CD4-positive, alpha-beta T cell treated with Interleukin-4 for 1 hour (primary cell): Measurements from ENCODE around the gene HERC3.

Experiments used
- DNase-seq, 2 donors: peaks; one replicate each; pipeline ENCODE4 v3.0.0-alpha.2; 2020 to 2022

Gene HERC3

DNA sequence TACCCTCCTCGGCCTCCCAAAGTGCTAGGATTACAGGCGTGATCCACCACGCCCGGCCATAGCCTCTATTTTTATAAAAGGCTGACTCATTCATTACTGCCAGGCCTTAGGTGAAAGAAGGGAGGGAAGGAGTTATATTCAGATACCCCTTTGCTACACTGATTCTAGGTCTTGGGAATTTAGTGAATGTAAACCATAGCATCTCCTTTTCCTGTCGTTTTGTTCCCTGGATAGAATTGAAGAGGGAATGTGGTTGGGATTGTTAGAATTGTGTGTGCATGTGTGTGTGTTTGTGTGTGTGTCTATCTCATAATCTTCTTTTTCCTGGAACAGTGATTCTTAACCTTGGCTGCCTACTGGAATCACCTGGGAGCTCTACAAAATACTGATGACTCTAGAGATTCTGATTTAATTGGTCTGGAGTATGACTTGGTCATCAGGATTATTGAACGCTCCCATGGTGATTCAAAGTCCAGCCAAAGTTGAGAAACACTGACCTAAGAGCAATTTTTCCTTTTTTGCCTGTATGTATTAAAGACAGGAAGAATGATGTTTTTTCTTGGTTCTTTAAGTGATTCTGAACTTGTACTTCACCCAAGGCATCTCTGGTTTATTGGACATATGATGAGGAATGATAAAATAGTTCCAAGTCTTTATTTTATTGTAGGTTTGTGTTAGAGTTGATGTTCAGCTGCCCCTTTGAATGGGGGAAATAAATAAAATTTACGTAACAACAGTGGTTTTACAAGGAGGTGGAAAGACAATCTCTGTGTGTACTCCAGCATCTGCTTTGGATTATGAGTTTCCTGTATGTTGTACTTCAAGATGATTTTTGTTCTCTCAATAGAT is 68.4 kb downstream of the HERC3 start:
- DNase-seq = no peak

DNA sequence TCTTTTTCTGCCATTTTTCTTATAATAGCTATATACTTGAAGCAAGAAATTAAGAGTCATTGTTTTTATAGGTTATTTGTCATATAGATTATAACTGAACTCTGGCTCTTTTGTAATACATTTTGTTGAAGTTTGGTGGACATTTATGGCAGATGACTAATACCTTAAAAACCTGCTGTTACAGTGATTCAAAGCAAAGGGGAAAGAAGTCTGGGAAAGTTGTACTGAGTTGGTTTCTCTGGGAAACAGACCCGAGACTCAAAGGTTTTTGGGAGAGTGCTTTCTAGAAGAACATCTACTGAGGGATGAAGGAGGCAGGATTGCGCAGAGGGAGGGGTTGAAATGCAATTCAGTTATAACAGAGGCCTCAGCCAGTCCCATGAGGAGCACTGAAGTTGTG is 69.5 kb downstream of the HERC3 start:
- no peak for DNase-seq

DNA sequence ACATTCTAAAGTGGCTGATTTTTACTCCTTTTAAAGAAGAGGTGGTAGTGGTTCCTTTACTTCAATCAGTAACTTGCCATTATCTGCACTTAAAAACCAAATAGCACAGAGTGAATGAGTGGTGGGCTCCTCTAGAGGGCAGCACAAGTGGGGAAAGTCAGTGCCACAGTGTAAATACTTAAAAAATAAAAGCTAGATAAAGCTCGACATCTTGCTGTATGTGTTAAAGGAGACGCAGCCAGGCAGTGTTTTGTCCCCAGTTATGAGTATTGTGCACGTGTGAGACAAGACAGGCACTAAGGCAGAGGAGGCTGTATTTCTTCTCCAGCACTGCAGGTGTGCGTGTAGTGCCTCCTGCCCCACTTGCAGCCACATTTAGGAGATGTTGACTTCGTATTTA is 80.7 kb downstream of the HERC3 start:
- peak in 1 of 2 donors; percentile 34 for DNase-seq

DNA sequence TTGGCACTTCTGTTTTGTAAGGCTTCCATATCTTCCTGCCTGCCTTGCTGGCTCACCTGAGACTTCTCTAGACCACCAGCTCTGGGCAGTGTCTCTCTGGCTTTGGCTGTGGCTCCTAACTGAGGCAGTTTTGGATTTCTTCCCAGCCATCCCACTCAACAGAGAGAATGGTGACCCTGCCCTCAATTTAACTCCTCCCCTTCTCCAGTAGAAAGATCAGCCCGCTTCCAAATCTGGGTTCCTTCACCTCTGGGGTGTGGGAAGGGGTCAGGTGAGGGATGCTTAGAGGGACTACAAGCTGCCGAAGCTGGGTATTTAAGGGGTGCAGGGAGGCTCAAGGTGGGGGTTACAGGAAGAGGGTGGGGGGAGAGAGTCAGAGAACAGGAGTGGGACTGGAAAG is 81.6 kb downstream of the HERC3 start:
- DNase-seq = no peak

DNA sequence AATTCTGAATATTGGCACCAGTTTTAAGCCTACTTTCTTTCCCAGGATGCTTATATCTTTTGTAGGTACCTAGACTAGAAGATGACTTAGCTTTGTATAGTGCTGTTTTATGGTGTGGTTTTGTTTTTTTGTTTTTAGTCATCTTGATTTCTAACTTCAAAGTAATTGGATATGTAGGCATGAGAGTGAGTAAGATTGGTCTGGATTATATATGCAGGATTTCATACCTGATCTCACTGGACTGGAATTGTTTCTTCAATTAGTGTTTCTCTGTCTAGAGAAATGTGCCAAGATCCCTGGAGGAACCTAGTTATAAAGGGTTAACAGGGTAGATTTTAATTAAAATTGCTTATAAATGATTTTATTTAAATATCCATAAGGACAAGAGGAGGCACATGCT is 82.3 kb downstream of the HERC3 start:
- no peak for DNase-seq

DNA sequence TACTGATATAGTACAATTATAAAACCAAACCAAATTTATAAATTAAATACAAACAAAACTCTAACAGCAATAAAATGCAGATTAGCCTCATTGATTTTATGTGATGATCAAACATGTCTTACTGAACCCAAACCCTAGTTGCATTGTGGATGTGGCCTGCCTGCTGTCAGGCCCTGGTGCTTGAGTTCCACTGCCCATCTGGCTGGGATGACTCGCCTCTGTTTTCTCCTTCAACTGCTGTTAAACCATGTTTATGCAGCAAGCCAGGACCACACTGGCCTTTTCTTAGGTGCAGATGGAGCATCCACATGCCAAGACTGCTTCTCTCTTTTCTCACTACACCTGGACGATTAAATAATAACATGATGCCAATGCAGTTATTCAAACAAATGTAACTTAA is 82.7 kb downstream of the HERC3 start:
- DNase-seq = no peak

DNA sequence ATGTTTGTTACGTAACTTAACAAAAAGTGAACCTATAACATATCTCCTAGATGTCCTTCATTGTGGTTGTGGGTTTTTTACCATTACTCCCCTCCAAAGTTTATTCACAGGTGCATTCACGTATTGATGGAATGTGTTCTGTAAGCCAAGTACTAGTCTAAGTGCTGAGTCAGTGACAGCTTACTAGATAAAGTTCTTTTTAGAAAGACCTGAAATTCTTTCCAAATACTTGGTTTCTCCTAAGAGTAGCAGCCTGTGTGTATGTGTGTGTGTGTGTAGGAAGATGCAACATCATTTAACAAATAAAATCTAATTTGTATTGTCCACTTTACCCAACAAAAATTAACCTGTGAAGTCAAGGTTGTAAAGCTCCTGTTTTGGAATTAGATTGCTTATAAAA is 83.3 kb downstream of the HERC3 start:
- no peak for DNase-seq

DNA sequence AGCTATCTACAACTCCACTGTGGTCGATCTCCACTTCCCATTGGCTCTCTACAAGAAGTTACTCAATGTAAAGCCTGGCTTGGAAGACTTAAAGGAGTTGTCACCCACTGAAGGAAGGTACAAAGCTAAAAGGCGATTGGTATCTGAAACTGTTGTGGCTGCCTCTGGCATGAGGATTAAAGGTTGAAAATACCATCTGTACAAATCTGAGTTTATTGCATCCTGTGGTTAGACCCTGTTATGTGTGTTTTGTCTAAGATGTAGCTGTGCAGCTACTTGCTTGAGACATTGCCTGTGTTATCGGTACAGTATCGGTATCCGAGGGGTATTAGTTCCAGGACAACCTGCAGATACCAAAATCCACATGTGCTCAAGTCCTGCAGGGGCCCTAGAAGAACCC is 88.9 kb downstream of the HERC3 start:
- DNase-seq = no peak

DNA sequence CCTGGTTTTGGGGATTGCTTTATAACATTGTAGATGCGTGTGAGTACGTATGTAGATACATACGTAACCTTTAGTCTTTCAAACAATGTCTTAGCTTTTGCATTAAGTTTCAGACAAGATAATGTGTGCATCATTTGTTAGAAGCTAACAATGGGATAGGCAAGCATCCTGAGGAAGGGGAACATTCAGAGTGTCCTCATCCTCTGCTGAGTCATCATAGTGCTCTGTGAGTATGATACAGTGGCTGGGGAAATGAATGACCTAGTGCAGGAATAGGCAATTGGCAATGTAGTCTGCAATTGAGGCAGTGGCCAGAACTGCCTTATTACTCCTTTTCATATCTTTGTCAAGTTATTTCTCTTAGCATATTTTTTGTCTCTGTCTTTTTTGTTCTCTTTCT is 98.1 kb downstream of the HERC3 start:
- no peak for DNase-seq

DNA sequence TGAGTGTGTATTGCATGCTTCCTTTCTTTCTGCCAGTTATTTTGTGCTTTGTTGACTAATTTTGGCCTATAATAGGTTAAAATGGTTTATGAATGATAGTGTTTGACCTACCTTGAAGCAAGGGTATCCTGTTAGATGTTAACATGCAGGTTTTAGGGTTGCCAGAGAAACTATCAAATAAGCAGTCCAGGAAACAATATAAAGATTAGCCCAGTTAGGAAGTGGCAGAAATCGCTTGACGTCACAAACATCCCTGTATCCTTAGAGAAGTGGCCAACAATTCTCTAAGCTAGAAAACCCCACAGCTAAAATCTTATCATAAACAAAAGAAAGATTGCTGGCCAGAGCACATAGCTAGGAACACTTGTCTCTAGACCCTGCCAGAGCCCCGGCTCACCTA is 101.5 kb downstream of the HERC3 start:
- DNase-seq = no peak

DNA sequence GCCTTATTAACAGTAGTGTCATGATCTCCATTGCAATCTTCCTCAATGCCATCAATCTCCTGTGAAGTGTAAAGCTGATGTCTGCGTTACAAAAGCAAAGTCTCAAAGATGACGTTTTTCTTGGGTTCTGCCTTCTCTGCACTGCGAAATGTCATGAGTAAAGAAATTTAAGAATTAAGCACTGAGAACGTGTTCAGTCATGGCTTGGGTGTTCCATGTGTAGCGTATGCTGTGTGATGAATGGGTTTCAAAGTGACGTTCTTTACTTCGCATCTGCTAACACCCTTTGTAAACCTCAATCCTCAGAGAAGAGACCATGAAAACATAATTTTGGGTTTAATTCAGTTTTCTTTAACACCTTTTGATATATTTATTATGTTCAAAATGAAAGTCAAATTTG is 104.3 kb downstream of the HERC3 start:
- no peak for DNase-seq

DNA sequence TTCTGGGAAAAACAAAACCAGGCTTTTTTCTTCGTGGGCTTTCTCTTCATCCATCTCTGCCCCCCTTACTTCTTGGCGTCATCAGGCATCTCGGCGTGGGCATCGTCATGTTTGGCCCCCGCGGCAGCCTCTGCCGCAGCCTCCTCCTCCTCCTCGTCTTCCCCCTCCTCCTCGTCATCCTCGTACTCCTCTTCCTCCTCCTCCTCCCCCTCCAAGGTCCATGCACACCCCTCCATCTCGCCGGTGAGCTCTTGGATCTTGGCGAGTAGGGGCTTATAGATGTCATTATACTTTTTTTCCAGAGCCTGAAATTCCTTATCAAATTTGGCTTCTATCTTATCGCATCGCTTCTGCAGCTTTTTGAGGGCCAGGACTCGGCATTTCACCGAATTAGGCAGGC is 104.9 kb downstream of the HERC3 start:
- DNase-seq = peak; percentile 30 to 41

DNA sequence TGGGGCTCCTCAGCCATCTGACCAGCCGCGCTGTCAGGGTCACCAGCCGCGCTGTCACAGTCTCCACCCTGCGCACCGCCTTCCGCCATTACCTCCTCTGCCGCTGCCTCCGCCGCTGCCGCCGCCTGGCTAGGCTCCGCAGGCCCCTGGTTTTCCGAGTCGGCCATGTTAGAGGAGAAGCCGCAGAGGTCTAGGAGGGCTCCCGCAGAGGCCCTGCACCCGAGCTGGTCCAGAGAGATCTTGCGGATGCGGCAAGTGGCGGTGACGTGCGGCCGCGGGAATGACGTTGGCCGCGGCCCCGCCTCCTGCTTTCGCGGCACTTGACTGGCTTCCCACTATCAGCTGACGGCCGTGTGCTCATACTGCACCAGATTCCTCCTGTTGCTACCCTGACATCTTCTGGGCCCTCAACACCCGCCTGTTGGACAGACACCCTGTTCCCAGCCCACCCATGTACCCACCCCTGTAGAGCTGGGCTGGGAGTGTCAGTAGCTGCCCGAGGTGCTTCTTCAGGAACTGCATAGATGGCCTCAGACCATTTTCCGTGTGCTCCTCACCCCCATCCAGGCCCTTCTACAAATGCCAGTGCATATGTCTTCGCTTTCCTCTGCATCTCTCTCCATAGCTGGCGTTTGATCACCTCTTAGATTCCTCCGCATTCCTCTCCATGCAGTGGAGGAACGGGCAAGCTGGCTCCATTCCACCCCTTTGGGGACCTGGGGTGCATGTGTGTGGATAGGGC is 105.5 kb downstream of the HERC3 start, which contains the start of gene NAP1L5:
NAP1L5 (minus strand) TSS at position 242 of the 742 bp plus-strand sequence; CDS start at position 167, 75 bp downstream.
- DNase-seq = peak; percentile 80 to 84

DNA sequence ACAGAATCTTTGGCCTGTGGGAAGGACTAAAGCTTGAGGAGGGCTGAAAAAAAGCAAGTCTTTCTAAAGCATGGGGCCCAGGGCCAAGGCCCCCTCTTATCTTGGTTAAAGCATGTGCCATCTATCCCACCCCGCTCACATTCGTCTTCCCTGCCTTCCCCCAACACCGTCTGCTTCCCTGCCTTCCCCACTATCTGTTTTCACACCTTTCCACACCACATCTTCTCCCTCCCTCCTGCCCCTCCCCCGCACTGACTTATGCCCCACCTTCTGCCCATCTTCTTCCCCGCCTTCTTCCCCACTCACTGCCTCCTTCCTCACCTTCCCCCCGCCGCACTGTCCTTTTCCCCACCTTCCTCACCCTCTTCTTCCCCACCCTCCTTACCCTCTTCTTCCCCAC is 106.2 kb downstream of the HERC3 start:
- DNase-seq = no peak

DNA sequence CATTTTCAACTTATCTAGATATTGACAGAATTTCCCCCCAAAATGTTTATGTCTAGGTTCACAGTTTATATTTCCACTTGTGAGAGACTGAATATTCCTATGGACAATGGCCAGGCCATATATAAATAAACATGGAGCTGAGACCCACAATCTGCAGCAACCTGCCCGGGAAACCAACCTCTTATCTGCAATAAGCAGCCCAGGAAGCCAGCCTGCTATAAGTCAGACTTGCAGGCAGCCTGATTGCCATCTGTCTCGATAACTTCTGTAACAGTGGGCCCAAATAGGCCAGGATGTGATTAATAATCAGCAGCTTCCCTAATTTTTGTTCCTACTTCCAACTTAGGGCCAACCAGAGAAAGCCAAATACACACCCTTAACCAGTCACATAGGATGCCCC is 110.5 kb downstream of the HERC3 start:
- DNase-seq = no peak

DNA sequence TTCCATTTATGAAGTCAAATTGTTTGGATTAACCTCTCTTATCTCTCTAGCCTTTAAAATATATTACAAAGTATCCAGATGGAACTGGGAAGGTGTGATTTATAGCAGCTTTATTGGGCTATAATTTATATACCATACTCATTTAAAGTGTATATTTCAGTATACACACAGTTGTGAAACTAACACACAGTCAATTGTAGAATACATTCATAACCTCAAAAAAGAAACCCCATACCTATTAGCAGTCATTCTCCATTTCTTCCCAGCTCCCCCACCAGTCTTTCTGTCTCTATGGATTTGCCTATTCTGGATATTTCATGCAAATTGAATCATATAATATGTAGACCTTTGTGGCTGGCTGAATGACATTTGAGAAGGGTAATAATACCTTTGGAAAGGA is 112.9 kb downstream of the HERC3 start:
- no peak for DNase-seq

DNA sequence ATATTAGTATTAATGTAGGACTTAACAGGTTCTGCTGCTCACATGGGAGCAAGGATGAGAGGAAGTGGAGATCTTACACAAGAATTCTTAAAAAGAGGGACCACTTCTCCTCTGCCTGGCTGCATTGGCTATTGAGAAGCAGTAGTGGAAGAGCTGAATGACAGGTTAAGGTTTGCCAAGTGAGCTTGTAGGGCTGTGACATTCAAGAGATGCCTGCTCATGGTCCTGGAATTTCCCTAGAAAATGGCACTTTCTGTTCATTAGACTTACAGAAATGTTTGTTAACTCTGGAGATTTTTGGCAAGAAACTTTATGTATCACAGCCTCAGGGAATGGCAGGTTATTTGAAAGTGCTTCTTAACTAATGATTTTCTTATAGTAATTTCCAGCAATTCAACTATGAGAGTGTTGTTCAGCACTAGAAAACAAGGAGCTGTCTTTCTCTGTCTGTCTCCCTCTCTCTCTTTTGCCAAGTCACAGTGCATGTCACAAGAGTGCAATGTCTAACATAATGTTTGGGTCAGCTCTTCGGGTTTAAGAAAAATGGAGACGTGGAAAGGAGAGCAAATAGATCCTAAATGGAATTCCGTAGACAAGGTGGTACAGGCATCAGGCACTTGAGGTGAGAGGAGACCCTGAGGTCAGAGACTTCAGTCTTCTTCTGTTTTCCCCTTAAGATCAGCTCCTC is 113.7 kb downstream of the HERC3 start:
- no peak for DNase-seq

DNA sequence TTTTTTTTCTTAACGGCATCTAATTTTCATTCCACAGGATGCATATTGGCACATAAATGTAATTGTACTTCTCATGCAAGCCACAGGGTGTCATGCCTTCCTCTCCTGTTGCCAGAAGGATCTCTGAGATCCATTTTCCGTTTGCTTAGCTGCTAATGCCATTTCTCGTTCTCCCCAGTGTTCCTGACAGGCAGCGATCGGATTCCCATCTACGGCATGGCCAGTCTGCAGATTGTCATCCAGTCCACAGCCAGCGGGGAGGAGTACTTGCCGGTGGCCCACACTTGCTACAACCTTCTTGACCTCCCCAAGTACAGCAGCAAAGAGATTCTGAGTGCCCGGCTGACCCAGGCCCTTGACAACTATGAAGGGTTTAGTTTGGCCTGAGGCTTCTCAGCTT is 114.3 kb downstream of the HERC3 start:
- no peak for DNase-seq

DNA sequence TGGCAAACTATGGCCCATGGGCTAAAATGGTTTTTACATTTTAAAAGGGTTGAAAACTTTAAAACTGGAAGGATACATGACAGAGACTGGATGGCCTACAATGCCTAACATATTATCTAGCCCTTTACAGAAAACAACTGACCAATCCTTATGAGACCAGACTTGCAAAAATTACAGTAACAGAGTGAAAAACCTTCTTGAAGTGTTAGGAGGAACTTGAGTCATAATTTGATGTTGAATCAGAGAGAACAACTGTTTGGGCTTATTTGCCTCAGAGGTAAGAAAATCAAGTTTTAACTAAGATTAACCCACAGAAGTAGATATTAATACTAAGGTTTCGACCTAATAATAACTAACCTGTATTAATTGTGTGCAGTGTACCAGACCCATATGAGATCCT is 117.7 kb downstream of the HERC3 start:
- no peak for DNase-seq

DNA sequence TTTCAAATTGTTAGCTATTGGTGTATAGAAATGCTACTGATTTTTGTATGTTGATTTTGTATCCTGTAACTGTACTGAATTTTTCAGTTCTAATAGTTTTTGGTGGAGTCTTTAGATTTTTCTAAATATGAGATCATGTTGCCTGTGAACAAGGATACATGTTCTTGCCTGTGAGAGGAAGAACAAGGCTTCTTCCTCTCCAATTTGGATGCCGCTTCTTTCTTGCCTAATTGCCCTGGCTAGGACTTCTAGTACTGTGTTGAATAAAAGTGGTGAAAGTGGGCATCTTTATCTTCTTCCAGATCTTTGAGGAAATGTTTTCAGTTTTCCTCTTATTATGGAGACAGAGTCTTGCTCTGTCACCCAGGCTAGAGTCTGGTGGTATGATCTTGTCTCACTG is 121.5 kb downstream of the HERC3 start:
- no peak for DNase-seq

DNA sequence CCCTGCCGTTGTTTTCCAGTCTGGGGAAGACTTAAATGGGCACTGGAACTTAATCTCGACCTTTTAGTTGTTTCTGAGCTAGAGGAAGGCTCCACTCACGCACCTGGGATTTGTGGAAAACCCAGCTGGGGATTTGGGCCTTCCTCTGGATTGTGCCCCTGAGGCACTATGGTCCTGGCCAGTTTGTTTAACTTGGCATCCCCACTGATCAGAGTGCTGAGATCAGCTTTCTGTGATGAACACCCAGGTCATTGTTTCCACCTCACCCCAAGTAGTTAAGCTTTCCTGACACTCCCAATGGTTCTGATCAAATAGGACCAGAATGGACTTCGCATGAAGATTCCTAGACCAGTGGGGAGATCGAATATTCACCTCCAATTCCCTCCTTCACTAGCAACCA is 125.8 kb downstream of the HERC3 start:
- no peak for DNase-seq

DNA sequence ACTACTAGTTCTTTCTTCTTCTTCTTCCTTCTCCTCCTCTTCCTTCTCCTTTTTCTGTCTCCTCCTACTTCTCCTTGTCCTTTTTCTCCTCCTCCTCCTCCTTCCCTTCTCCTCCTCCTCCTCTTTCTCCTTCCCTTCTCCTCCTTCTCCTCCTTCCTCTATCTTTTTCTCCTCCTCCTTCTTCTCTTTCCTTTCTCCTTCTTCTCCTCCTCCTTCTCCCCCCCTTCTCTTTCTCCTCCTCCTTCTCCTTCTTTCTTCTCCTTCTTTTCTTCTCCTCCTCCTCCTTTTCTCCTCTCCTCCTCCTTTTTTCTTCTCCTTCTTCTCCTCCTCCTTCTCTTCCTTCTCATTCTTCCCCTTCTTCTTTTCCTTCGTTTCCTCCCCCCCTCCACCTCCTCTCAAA is 127.1 kb downstream of the HERC3 start:
- no peak for DNase-seq
